Measurements from ENCODE around the gene S1PR3.

DNA sequence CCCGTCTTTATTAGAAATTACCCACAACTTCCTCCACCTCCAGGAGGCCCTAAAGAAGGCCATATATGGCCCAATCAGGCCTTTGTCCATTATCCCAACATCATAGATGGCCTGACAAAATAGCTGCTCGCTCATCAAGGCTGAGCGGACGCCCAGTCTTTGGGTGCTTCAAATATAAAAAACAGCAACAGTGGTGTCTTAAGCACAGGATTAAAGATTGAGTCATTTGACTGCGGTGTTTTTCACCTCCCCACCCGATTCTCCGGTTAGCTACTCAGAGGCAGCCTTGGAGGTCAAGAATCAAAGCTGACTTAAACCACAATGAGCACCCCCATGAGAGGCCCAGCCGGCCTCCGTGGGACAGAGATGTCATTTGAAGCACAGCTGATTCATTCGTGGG, 18.8 kb downstream of the S1PR3 start:
- TF ChIP-seq, protein P1, sequence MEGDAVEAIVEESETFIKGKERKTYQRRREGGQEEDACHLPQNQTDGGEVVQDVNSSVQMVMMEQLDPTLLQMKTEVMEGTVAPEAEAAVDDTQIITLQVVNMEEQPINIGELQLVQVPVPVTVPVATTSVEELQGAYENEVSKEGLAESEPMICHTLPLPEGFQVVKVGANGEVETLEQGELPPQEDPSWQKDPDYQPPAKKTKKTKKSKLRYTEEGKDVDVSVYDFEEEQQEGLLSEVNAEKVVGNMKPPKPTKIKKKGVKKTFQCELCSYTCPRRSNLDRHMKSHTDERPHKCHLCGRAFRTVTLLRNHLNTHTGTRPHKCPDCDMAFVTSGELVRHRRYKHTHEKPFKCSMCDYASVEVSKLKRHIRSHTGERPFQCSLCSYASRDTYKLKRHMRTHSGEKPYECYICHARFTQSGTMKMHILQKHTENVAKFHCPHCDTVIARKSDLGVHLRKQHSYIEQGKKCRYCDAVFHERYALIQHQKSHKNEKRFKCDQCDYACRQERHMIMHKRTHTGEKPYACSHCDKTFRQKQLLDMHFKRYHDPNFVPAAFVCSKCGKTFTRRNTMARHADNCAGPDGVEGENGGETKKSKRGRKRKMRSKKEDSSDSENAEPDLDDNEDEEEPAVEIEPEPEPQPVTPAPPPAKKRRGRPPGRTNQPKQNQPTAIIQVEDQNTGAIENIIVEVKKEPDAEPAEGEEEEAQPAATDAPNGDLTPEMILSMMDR (conservative IDR thresholded peaks at IDR 0.05), result no peak
- TF ChIP-seq EZH2 (IDR thresholded peaks at IDR 0.05; ENCODE audit: low read depth), result no peak

Measured in PC-9 (cell line).